IMR-90 (cell line): ENCODE measurements around the gene TRIO. TPM values are rescaled to one million over a fixed set of nuclear protein-coding genes. Genes with fewer than 3 reads are reported as not detected.

Experiments
- CHD1 ChIP-seq: IDR thresholded peaks from 2 replicates; pipeline ENCODE4 v1.6.1; 2012; ENCODE audit warnings: low read depth, low read length, improper control_type of control experiment
- NFE2L2 ChIP-seq: fragments of 150-350 bp; IDR thresholded peaks from 2 replicates; pipeline ENCODE4 v1.6.1; 2016; ENCODE audit warnings: low read depth, mild to moderate bottlenecking, low read length
- RCOR1 ChIP-seq: IDR thresholded peaks from 2 replicates; pipeline ENCODE4 v1.6.1; 2012; ENCODE audit warnings: mild to moderate bottlenecking, low read length, improper control_type of control experiment; ENCODE audit not compliant: insufficient replicate concordance
- polyA plus RNA-seq, 3 experiments: library from polyadenylated mRNA; depleted of rRNA; stranded (reverse); fragments of >200 nt; gene quantifications; 2 replicates each; pipeline ENCODE4 v1.2.3, GENCODE V29; 2012; ENCODE audit warnings: low replicate concordance in 1 of 3
- total RNA-seq: library from RNA; depleted of rRNA; stranded (reverse); fragments of >200 nt; gene quantifications from 2 replicates; pipeline ENCODE4 v1.2.3, GENCODE V29; 2012

Gene TRIO
- total and polyA plus RNA-seq, 2 of the 4 experiments (the other 2 are of a cell fraction), result 206 to 522 TPM

- TF ChIP-seq NFE2L2 (no peak), CHD1 (no peak), RCOR1 (no peak)
These were observed 21.3 kb downstream of the TRIO start (continued) for GRCh38 chr5:14164164-14165163.
